Lower lobe of right lung (tissue), 2 donors: ENCODE data around the gene PIK3C2B. TPM values are rescaled to one million over a fixed set of nuclear protein-coding genes. Genes with fewer than 3 reads are reported as not detected.

Experiments used
- ATAC-seq, 2 donors: fragments of 200-7000 bp; cut with Tn5 transposase; one replicate each; pipeline ENCODE4 v1.9.1; 2020 to 2022; ENCODE audit warnings: mild to moderate bottlenecking in 2 of 2, moderate library complexity in 2 of 2
- DNase-seq: peaks from one replicate; pipeline ENCODE4 v3.0.0-alpha.2; 2020
- H3K27ac ChIP-seq: fragments of 200-600 bp; one replicate; pipeline ENCODE4 v1.8.0; 2022
- H3K27me3 ChIP-seq: fragments of 200-600 bp; one replicate; pipeline ENCODE4 v1.8.0; 2022; ENCODE audit warnings: low read depth
- H3K36me3 ChIP-seq: fragments of 200-600 bp; one replicate; pipeline ENCODE4 v1.8.0; 2022; ENCODE audit warnings: mild to moderate bottlenecking
- H3K4me1 ChIP-seq: fragments of 200-600 bp; one replicate; pipeline ENCODE4 v1.8.0; 2022
- H3K4me3 ChIP-seq: fragments of 200-600 bp; one replicate; pipeline ENCODE4 v1.8.0; 2022; ENCODE audit warnings: mild to moderate bottlenecking
- H3K9me3 ChIP-seq: fragments of 200-600 bp; one replicate; pipeline ENCODE4 v1.8.0; 2022
- CTCF ChIP-seq: fragments of 200-600 bp; IDR thresholded peaks from one replicate; pipeline ENCODE4 v1.8.0; 2022; ENCODE audit warnings: antibody characterized with exemption, mild to moderate bottlenecking
- intact Hi-C: fragments of 100-400 bp; cut with DNase I; formaldehyde crosslinking; loops from one replicate; pipeline ENCODE4 v1.11.0; 2022
- total RNA-seq: library from RNA; stranded (reverse); fragmentation: NEBNext Ultra II Directional; extraction: Animal tissue kit (Norgen Biotek cat#: 25700); gene quantifications from one replicate; pipeline ENCODE4 v1.2.1, GENCODE V29; 2021
- donor health status: DM: no; HTN: yes; CAD: no; lungs with severe emphysema.

Gene PIK3C2B
- total RNA-seq, 1 donor from 2014 or later: 50.5 TPM

- intact Hi-C loops: no loop called here
- Histone ChIP-seq H3K36me3 (peaks cover 8% of the 10 kb centered on the region), H3K4me3 (peak overlapping the region; percentile 0), H3K27me3 (no peaks in the 10 kb centered on the region), H3K9me3 (no peaks in the 10 kb centered on the region), H3K27ac (peak overlapping the region; percentile 65), H3K4me1 (peaks cover 18% of the 10 kb centered on the region)
- TF ChIP-seq CTCF: no peak
- ATAC-seq (no peak), DNase-seq (peak; percentile 78)
Observed at GRCh38 chr1:204513117-204513716, 18.6 kb upstream of the PIK3C2B start.

- ATAC-seq: no peak
- intact Hi-C loops: no loop called here
- Histone ChIP-seq H3K9me3 (no peaks in the 10 kb centered on the region), H3K27me3 (no peaks in the 10 kb centered on the region), H3K4me1 (peaks cover 11% of the 10 kb centered on the region), H3K36me3 (no peaks in the 10 kb centered on the region), H3K27ac (no peak overlapping the region), H3K4me3 (no peak overlapping the region)
- TF ChIP-seq CTCF: no peak
- no peak for DNase-seq
Observed at GRCh38 chr1:204511366-204511765, 16.8 kb upstream of the PIK3C2B start.

- H3K27me3 ChIP-seq: no peaks in the 10 kb centered on the region
- ATAC-seq (no peak), DNase-seq (no peak)
- H3K27ac ChIP-seq: no peak overlapping the region
- no peaks in the 10 kb centered on the region for H3K9me3 ChIP-seq
- intact Hi-C loops: no loop called here
- H3K36me3 ChIP-seq: no peaks in the 10 kb centered on the region
- no peak for TF ChIP-seq CTCF
- H3K4me1 ChIP-seq: peaks cover 15% of the 10 kb centered on the region
- H3K4me3 ChIP-seq: no peak overlapping the region
Observed at GRCh38 chr1:204509186-204509635, 14.6 kb upstream of the PIK3C2B start.

- H3K9me3 ChIP-seq: no peaks in the 10 kb centered on the region
- peak overlapping the region; percentile 60 for H3K4me3 ChIP-seq
- DNase-seq: no peak
- peak; percentile 31 to 34 for ATAC-seq
- peaks cover 24% of the 10 kb centered on the region for H3K4me1 ChIP-seq
- intact Hi-C loops: no loop called here
- peak overlapping the region; percentile 85 for H3K27ac ChIP-seq
- no peaks in the 10 kb centered on the region for H3K27me3 ChIP-seq
- no peak for TF ChIP-seq CTCF
- H3K36me3 ChIP-seq: no peaks in the 10 kb centered on the region
Observed at GRCh38 chr1:204507317-204508105, 12.9 kb upstream of the PIK3C2B start.

GRCh38 chr1:204506969-204507316 is 12.3 kb upstream of the PIK3C2B start:
- H3K36me3 ChIP-seq: no peaks in the 10 kb centered on the region
- TF ChIP-seq CTCF: no peak
- no peaks in the 10 kb centered on the region for H3K9me3 ChIP-seq
- no peaks in the 10 kb centered on the region for H3K27me3 ChIP-seq
- ATAC-seq: peak; percentile 89 to 94
- peaks cover 24% of the 10 kb centered on the region for H3K4me1 ChIP-seq
- peak overlapping the region; percentile 85 for H3K27ac ChIP-seq
- no peak for DNase-seq
- peak overlapping the region; percentile 60 for H3K4me3 ChIP-seq
- intact Hi-C loops: no loop called here
